ENCODE results near the gene SKIC2. TPM values are rescaled to one million over a fixed set of nuclear protein-coding genes. Genes with fewer than 3 reads are reported as not detected.

Gene SKIC2
- total RNA-seq, 1 experiment from 2014 or later = 68.0 TPM

- TF ChIP-seq CTCF (IDR thresholded peaks at IDR 0.05 in 2 of 3, conservative IDR thresholded peaks at IDR 0.05 in 1 of 3; ENCODE audit: borderline replicate concordance in 1 of 3, insufficient read depth in 1 of 3, low read depth in 2 of 3, low read length in 2 of 3) (no peak), EZH2 (IDR thresholded peaks at IDR 0.05) (no peak), ELF1 (IDR thresholded peaks at IDR 0.05; ENCODE audit: borderline replicate concordance, low read depth) (no peak)
Measured at GRCh38 chr6:31915756-31916155, 43.2 kb upstream of the SKIC2 start (continued).

GRCh38 chr6:31918069-31918720 is 40.8 kb upstream of the SKIC2 start:
- no peaks in the 10 kb centered on the region; a peak in 1 of 4 replicates for H3K9me3 ChIP-seq (ENCODE audit: control insufficient read depth in 1 of 2, insufficient read depth in 1 of 2, low read depth in 1 of 2, low read length in 2 of 2)
- intact Hi-C loops (cut with micrococcal nuclease) = no loop called here
- CTCF ChIA-PET = interaction anchor here (1.1 kb wide), 1 partner anchor 148 kb away, joined by 3 read pairs; no protein-coding TSS in a partner anchor
- no peak overlapping the region for H3K27ac ChIP-seq (ENCODE audit: low read depth, low read length)
- POLR2A ChIA-PET = interaction anchor here (1.5 kb wide), 1 partner anchor 91 kb away, joined by 4 read pairs; the partner anchor contains the start of gene HSPA1B
- BruUV-seq (replicated peaks) = no TSS peak
- no peak for DNase-seq (ENCODE audit: low read depth, low spot score)
- no peaks in the 10 kb centered on the region for H3K9me2 ChIP-seq (ENCODE audit: insufficient read depth)
- H3K4me2 ChIP-seq (ENCODE audit: low read length) = no peak overlapping the region
- no peaks in the 10 kb centered on the region for H3K36me3 ChIP-seq (ENCODE audit: control insufficient read depth in 1 of 2, insufficient read depth in 2 of 2, low read length in 2 of 2)
- H3K79me2 ChIP-seq (ENCODE audit: insufficient read depth, low read length) = no peaks in the 10 kb centered on the region
- H3K4me3 ChIP-seq (replicated peaks in 1 of 2; ENCODE audit: low read depth in 1 of 2, low read length in 2 of 2) = no peak overlapping the region
- no peak for ATAC-seq
- RAD21 ChIA-PET (ENCODE audit: low non-redundant PET in 1 of 2, low total read pairs in 2 of 2, uncharacterized antibody in 2 of 2, unreplicated experiment in 2 of 2) = interaction anchor here in 1 of 2 experiments (0.6 kb wide), 1 partner anchor 69 kb away, joined by 3 read pairs; no protein-coding TSS in a partner anchor
- no peak overlapping the region for H2AFZ ChIP-seq (ENCODE audit: low read depth, low read length, poor library complexity, severe bottlenecking)
- no peaks in the 10 kb centered on the region for H3K27me3 ChIP-seq (ENCODE audit: insufficient read depth, low read length)
- H4K20me1 ChIP-seq (ENCODE audit: insufficient read depth) = no peaks in the 10 kb centered on the region
- peaks cover 0 to 8% of the 10 kb centered on the region in 2 experiments; a peak in 2 of 4 replicates for H3K4me1 ChIP-seq (ENCODE audit: control insufficient read depth in 1 of 2, insufficient read depth in 2 of 2, low read length in 2 of 2)
- H3K9ac ChIP-seq (ENCODE audit: low read length) = no peak overlapping the region
- TF ChIP-seq, protein P1, sequence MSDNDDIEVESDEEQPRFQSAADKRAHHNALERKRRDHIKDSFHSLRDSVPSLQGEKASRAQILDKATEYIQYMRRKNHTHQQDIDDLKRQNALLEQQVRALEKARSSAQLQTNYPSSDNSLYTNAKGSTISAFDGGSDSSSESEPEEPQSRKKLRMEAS (IDR thresholded peaks at IDR 0.05) = no peak
- TF ChIP-seq ZFX (IDR thresholded peaks at IDR 0.05) (no peak), SRF (IDR thresholded peaks at IDR 0.05; ENCODE audit: low read depth) (no peak), JUND (IDR thresholded peaks at IDR 0.05) (no peak), ATF3 (IDR thresholded peaks at IDR 0.05) (no peak), RAD21 (IDR thresholded peaks at IDR 0.05; ENCODE audit: low read depth) (no peak), POLR2A (IDR thresholded peaks at IDR 0.05; ENCODE audit: borderline replicate concordance, extremely low read depth, insufficient read depth, insufficient read length) (no peak), POLR2AphosphoS5 (IDR thresholded peaks at IDR 0.05; ENCODE audit: low read depth, low read length) (no peak), CBX3 (IDR thresholded peaks at IDR 0.05; ENCODE audit: low read depth) (no peak), CEBPB (IDR thresholded peaks at IDR 0.05; ENCODE audit: low read depth) (no peak), EZH2phosphoT487 (IDR thresholded peaks at IDR 0.05; ENCODE audit: borderline replicate concordance) (no peak), EZH2 (IDR thresholded peaks at IDR 0.05) (no peak), EGR1 (IDR thresholded peaks at IDR 0.05; ENCODE audit: low read depth) (no peak), YY1 (IDR thresholded peaks at IDR 0.05; ENCODE audit: extremely low read depth, insufficient replicate concordance, low read depth, low read length) (no peak), ZBTB33 (IDR thresholded peaks at IDR 0.05; ENCODE audit: extremely low read depth, insufficient replicate concordance, low read length) (no peak)
- TF ChIP-seq, protein P2, sequence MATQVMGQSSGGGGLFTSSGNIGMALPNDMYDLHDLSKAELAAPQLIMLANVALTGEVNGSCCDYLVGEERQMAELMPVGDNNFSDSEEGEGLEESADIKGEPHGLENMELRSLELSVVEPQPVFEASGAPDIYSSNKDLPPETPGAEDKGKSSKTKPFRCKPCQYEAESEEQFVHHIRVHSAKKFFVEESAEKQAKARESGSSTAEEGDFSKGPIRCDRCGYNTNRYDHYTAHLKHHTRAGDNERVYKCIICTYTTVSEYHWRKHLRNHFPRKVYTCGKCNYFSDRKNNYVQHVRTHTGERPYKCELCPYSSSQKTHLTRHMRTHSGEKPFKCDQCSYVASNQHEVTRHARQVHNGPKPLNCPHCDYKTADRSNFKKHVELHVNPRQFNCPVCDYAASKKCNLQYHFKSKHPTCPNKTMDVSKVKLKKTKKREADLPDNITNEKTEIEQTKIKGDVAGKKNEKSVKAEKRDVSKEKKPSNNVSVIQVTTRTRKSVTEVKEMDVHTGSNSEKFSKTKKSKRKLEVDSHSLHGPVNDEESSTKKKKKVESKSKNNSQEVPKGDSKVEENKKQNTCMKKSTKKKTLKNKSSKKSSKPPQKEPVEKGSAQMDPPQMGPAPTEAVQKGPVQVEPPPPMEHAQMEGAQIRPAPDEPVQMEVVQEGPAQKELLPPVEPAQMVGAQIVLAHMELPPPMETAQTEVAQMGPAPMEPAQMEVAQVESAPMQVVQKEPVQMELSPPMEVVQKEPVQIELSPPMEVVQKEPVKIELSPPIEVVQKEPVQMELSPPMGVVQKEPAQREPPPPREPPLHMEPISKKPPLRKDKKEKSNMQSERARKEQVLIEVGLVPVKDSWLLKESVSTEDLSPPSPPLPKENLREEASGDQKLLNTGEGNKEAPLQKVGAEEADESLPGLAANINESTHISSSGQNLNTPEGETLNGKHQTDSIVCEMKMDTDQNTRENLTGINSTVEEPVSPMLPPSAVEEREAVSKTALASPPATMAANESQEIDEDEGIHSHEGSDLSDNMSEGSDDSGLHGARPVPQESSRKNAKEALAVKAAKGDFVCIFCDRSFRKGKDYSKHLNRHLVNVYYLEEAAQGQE (IDR thresholded peaks at IDR 0.05; ENCODE audit: low read depth) = no peak

Measured in HCT116 (cell line).